ES-I3 (cell line): ENCODE measurements around the gene HSPA12B.

ENCODE experiments used
- H3K36me3 ChIP-seq: 2 replicates; pipeline ENCODE4 v1.6.1; 2013; ENCODE audit warnings: mild to moderate bottlenecking, low read length, control low read depth, moderate library complexity; ENCODE audit not compliant: insufficient read depth
- H3K4me1 ChIP-seq: 2 replicates; pipeline ENCODE4 v1.6.1; 2013; ENCODE audit warnings: mild to moderate bottlenecking, control low read depth, low read length; ENCODE audit not compliant: insufficient read depth
- H3K9ac ChIP-seq: 2 replicates; pipeline ENCODE4 v1.6.1; 2013; ENCODE audit warnings: low read depth, mild to moderate bottlenecking, low read length, moderate library complexity
- H3K9me3 ChIP-seq: 2 replicates; pipeline ENCODE4 v1.6.1; 2013; ENCODE audit warnings: mild to moderate bottlenecking, low read length, moderate library complexity; ENCODE audit not compliant: control insufficient read depth, insufficient read depth

Gene HSPA12B

DNA sequence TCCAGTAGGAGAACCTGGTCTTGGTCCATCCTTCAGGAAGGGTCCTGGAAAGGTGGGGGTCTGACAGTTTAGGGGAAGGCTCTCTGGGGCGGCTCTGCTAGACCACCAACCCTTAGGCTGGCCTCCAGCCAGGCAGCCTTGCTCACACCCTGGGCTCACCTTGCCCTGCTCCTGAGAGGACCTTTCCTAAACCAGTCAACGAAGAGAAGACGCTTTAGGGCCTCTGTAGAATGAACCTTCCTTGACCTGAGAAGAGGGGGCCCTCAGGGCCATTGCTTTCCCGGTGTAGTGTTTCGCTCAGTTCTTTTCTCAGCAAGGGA, 64.7 kb downstream of the HSPA12B start:
- Histone ChIP-seq H3K9me3 (no peaks in the 10 kb centered on the region), H3K36me3 (no peaks in the 10 kb centered on the region), H3K4me1 (peaks cover 33% of the 10 kb centered on the region), H3K9ac (peak overlapping the region; percentile 63; the same call in 1 of the 2 replicates)

DNA sequence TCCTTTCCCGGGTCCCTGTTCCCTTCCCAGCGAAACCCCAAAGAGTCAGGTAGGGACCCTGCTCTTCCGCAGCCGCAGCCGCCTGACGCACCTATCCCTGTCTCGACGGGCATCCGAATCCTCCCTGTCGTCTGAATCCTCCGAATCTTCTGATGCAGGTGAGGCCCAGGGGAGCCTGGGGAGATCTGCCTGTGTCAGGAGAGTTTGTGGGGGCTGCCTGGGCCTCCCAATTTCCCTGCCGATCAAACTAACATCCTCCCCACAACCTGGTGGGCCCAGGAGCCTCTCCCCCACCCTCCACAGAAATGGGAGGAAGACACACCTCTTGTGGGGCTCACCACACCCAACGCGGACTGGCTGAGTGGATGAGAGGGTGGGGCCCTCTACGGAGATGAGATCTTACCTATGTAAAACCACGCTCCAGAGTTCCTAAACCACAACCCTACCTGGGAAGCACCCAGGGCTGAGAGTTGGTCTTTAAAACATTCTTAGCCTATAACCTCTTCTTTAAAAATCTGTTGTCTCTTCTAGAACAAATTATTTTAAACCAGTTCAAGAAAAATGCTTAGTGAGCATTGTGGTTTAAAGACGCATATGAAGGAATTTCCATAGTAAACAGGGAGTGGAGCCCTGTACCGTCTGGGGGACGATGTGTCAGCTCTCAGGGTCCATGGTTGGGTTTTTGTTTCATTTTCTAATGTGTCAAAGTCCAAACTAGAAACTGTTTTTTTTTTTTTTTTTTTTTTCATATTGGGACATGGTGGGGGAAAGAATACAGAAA, 65.3 kb downstream of the HSPA12B start:
- no peaks in the 10 kb centered on the region for H3K9me3 ChIP-seq
- H3K9ac ChIP-seq: peak overlapping the region; percentile 63; the same call in 1 of the 2 replicates
- H3K36me3 ChIP-seq: no peaks in the 10 kb centered on the region
- H3K4me1 ChIP-seq: peaks cover 33% of the 10 kb centered on the region

DNA sequence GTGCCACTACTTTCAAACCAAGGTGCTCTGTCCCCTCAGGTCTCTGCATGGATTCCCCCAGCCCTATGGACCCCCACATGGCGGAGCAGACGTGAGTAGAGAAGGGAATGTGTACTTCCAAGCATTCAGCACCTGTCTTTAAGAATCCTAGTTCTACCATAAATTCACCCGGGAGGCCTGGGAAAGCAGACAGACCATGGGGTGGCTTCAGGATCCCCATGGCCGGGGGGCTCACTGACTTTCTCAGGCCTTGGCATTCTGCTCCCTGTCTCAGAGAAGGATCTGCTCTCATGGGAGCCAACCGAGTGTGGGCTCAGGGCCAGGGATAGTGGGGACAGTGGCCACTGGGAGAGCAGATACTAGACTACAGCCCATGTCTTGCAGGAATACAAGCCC, 65.9 kb downstream of the HSPA12B start:
- Histone ChIP-seq H3K36me3 (no peaks in the 10 kb centered on the region), H3K4me1 (peaks cover 33% of the 10 kb centered on the region), H3K9me3 (no peaks in the 10 kb centered on the region), H3K9ac (no peak overlapping the region)

DNA sequence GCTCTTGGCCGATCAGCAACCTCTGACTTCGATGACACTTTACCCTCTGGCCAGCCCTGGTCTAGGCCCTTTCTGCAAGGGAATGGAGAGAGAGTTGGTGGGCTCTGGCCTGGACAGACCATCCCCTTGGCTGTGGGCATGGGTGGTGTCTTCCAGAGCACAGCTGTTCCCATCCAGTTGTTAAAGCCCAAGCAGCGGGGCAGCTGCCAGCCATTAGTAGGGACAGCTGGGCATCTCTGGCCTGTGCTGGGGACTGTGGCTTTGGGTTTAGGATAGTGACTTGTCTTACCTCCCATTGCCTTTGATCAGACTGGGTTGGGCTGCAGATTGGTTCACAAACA, 66.4 kb downstream of the HSPA12B start:
- Histone ChIP-seq H3K9ac (no peak overlapping the region), H3K4me1 (peaks cover 33% of the 10 kb centered on the region), H3K9me3 (no peaks in the 10 kb centered on the region), H3K36me3 (no peaks in the 10 kb centered on the region)

DNA sequence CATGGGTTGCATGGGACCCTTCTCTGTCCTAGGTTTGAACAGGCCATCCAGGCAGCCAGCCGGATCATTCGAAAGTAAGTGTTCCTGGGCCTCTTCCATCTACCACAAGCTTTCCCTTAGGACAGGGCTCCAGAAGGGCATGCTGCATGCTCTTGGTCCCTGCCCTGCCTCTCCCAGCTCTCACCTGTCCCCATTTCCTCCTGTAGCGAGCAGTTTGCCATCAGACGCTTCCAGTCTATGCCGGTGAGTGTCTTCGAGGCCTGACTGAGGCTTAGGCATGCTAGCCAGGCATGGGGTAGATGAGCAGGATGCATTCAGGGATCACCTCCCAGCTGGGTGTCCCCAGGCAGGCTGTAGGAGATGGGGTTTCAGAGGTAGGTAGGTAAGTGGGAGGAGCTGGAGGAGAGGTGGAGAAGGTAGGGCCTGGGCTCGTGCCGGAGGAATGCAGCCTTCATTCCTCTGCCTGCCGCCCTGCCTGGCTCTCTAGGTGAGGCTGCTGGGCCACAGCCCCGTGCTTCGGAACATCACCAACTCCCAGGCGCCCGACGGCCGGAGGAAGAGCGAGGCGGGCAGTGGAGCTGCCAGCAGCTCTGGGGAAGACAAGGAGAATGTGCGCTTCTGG, 67.9 kb downstream of the HSPA12B start:
- peaks cover 33% of the 10 kb centered on the region for H3K4me1 ChIP-seq
- no peaks in the 10 kb centered on the region for H3K36me3 ChIP-seq
- no peaks in the 10 kb centered on the region for H3K9me3 ChIP-seq
- no peak overlapping the region for H3K9ac ChIP-seq

DNA sequence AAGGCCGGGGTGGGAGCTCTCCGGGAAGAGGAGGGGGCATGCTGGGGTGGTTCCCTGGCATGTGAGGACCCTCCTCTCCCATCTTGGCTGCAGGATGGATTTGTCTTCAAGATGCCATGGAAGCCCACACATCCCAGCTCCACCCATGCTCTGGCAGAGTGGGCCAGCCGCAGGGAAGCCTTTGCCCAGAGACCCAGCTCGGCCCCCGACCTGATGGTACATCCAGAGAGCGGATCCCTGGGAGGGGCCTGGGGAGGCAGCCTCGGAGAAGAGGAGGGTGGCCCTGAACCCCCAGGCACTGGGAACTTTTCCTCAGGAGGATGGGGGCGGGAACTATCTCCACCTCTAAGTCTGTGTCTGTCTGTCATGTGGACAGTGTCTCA, 68.4 kb downstream of the HSPA12B start:
- Histone ChIP-seq H3K9me3 (no peaks in the 10 kb centered on the region), H3K9ac (no peak overlapping the region), H3K4me1 (peaks cover 37% of the 10 kb centered on the region), H3K36me3 (no peaks in the 10 kb centered on the region)

DNA sequence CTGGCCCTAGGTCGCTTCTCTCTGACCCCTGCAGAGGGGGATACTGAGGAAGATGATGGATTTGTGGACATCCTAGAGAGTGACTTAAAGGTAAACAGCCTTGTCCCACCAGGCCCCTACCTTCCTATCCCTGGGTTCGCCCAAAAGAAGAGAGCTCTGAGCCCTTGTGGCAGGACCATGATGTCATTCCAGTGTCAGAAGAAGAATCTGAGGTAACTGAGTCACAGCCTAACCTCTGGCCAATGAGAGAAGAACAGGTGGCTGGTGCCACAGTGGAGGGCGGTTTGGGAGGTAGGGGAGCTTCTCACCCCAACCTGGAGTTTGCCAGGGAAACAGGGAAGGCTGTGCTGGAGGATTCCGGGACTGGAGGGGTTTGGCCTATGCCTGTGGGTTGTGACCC, 68.8 kb downstream of the HSPA12B start:
- Histone ChIP-seq H3K4me1 (peaks cover 37% of the 10 kb centered on the region), H3K36me3 (no peaks in the 10 kb centered on the region), H3K9ac (no peak overlapping the region), H3K9me3 (no peaks in the 10 kb centered on the region)

DNA sequence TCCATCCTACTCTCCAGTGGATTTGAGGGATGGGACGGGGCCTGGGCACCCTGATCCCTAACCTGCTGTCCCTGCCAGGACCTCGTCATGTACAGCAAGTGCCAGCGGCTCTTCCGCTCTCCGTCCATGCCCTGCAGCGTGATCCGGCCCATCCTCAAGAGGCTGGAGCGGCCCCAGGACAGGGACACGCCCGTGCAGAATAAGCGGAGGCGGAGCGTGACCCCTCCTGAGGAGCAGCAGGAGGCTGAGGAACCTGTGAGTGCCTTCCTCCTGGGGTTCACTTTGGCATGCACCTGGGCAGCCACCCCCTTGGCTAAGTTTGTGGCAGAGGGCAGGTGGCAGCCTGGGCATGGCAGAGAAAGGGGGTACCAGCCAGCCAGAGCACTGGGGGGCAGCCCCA, 69.4 kb downstream of the HSPA12B start:
- Histone ChIP-seq H3K9me3 (no peaks in the 10 kb centered on the region), H3K9ac (no peak overlapping the region), H3K4me1 (peaks cover 37% of the 10 kb centered on the region), H3K36me3 (no peaks in the 10 kb centered on the region)
